GM18502 (cell line): ENCODE data around the gene OR6K6.
A peak's percentile ranks its signal among the peaks of the same experiment; 100 is the strongest.

Source experiments
- ATAC-seq: cut with Tn5 transposase; IDR thresholded peaks from one replicate; pipeline ENCODE4 v1.9.1; 2021; ENCODE audit warnings: mild to moderate bottlenecking; ENCODE audit not compliant: unreplicated experiment, poor library complexity

OR6K6 gene

GRCh38 chr1:158754420-158754819 is at the start of gene OR6K6:
Gene OR6K6 (plus strand): TSS chr1:158754720. CDS start chr1:158754888, 168 bp downstream.
- no peak for ATAC-seq

GRCh38 chr1:158706096-158706495 is 48.4 kb upstream of the OR6K6 start:
- ATAC-seq, result no peak

GRCh38 chr1:158711098-158711497 is 43.4 kb upstream of the OR6K6 start:
- no peak for ATAC-seq

GRCh38 chr1:158714754-158715153 is 39.8 kb upstream of the OR6K6 start:
- ATAC-seq, result no peak

- peak; percentile 44 for ATAC-seq
These were observed 38.2 kb upstream of the OR6K6 start for GRCh38 chr1:158716335-158716734.

- ATAC-seq, result no peak
These were observed 37.2 kb upstream of the OR6K6 start for GRCh38 chr1:158717344-158717743.

GRCh38 chr1:158719664-158720063 is 34.9 kb upstream of the OR6K6 start:
- no peak for ATAC-seq

- no peak for ATAC-seq
These were observed 33.9 kb upstream of the OR6K6 start, which contains the start of gene OR6K3 for GRCh38 chr1:158720620-158721019. Gene OR6K3 (minus strand): TSS chr1:158720720. CDS start chr1:158718115, 2,605 bp downstream.

- ATAC-seq, result no peak
These were observed 30.1 kb upstream of the OR6K6 start for GRCh38 chr1:158724442-158724841.

- ATAC-seq, result no peak
These were observed 25.9 kb upstream of the OR6K6 start for GRCh38 chr1:158728510-158729225.

GRCh38 chr1:158730453-158730852 is 24.1 kb upstream of the OR6K6 start:
- no peak for ATAC-seq

- ATAC-seq, result no peak
These were observed 22.8 kb upstream of the OR6K6 start for GRCh38 chr1:158731707-158732106.

- no peak for ATAC-seq
These were observed 22.0 kb upstream of the OR6K6 start for GRCh38 chr1:158732524-158732923.

- no peak for ATAC-seq
These were observed 18.7 kb upstream of the OR6K6 start for GRCh38 chr1:158735848-158736247.

- no peak for ATAC-seq
These were observed 2.3 kb upstream of the OR6K6 start for GRCh38 chr1:158752155-158752712.

GRCh38 chr1:158771950-158772866 is 17.7 kb downstream of the OR6K6 start, which contains the start of gene OR6N1:
Gene OR6N1 (minus strand): TSS chr1:158772195. CDS start chr1:158766682, 5,513 bp downstream.
- ATAC-seq, result no peak

GRCh38 chr1:158781104-158781503 is 26.6 kb downstream of the OR6K6 start, which contains the start of gene OR6N2:
Gene OR6N2 (minus strand): TSS chr1:158781204. CDS start chr1:158777635, 3,569 bp downstream.
- no peak for ATAC-seq

- peak; percentile 65 for ATAC-seq
These were observed 39.1 kb downstream of the OR6K6 start for GRCh38 chr1:158793604-158794003.

GRCh38 chr1:158794247-158794646 is 39.7 kb downstream of the OR6K6 start:
- ATAC-seq, result no peak

- ATAC-seq, result no peak
These were observed 44.0 kb downstream of the OR6K6 start for GRCh38 chr1:158798531-158798930.

- no peak for ATAC-seq
These were observed 45.2 kb downstream of the OR6K6 start for GRCh38 chr1:158799689-158800088.
